ENCODE data around the gene KLHL20. TPM values are rescaled to one million over a fixed set of nuclear protein-coding genes. Genes with fewer than 3 reads are reported as not detected.

Gene KLHL20
- total RNA-seq, 1 experiment from 2014 or later: 12.8 TPM

- H3K27me3 Mint-ChIP-seq (ENCODE audit: insufficient read depth, unreplicated experiment): no peaks in the 10 kb centered on the region
- intact Hi-C loops (cut with micrococcal nuclease; ENCODE audit: unreplicated experiment): no loop called here
- no peak overlapping the region for H3K27ac Mint-ChIP-seq (ENCODE audit: unreplicated experiment)
- peaks cover 47% of the 10 kb centered on the region for H3K36me3 Mint-ChIP-seq (ENCODE audit: insufficient read depth, unreplicated experiment)
- Histone ChIP-seq H3K36me3 (ENCODE audit: control insufficient read depth, insufficient read depth, low read length) (no peaks in the 10 kb centered on the region), H3K4me3 (ENCODE audit: low read depth, low read length) (no peak overlapping the region), H3K27me3 (replicated peaks; ENCODE audit: control insufficient read depth, insufficient read depth, low read length) (no peaks in the 10 kb centered on the region), H3K9me3 (no peaks in the 10 kb centered on the region), H3K4me1 (no peaks in the 10 kb centered on the region)
- no peaks in the 10 kb centered on the region for H3K4me1 Mint-ChIP-seq (ENCODE audit: low read depth, unreplicated experiment)
- H3K4me3 Mint-ChIP-seq (ENCODE audit: unreplicated experiment): no peak overlapping the region
- no TSS peak for BruUV-seq (replicated peaks)
- ChIA-PET CTCF (no interaction called here), POLR2A (no interaction called here)
- DNase-seq: no peak
- no peak for TF ChIP-seq CTCF (IDR thresholded peaks at IDR 0.05; ENCODE audit: insufficient read depth in 1 of 2, low read depth in 1 of 2, low read length in 1 of 2, severe bottlenecking in 1 of 2, unreplicated experiment in 1 of 2)
- no peaks in the 10 kb centered on the region for H3K9me3 Mint-ChIP-seq (ENCODE audit: unreplicated experiment)
Measured at GRCh38 chr1:173832748-173833147, 118.0 kb downstream of the KLHL20 start.

Other genes with a start within 250 kb of the KLHL20 start
- gene PRDX6, start 237.6 kb upstream of the KLHL20 start, total RNA-seq (2022): 513 and 540 TPM in 2 replicates
- not detected in 2 replicates for gene SLC9C2, start 111.9 kb upstream of the KLHL20 start, total RNA-seq (2022)
- not detected in 2 replicates for gene TEX50, start 79.6 kb upstream of the KLHL20 start, total RNA-seq (2022)
- gene ANKRD45, start 45.1 kb upstream of the KLHL20 start, total RNA-seq (2022): not detected in 2 replicates
- gene DARS2, start 109.7 kb downstream of the KLHL20 start, total RNA-seq (2022): 41.3 and 45.1 TPM in 2 replicates
- gene CENPL, start 109.9 kb downstream of the KLHL20 start, total RNA-seq (2022): 21.3 and 23.1 TPM in 2 replicates
- 559 and 641 TPM in 2 replicates for gene GAS5, start 153.0 kb downstream of the KLHL20 start, total RNA-seq (2022)
- gene ZBTB37, start 153.4 kb downstream of the KLHL20 start, total RNA-seq (2022): 8.1 and 8.4 TPM in 2 replicates
- gene SERPINC1, start 202.3 kb downstream of the KLHL20 start, total RNA-seq (2022): 0.65 and 0.98 TPM in 2 replicates